Small intestine (tissue), 7 donors: ENCODE measurements around the gene DAPK1. TPM values are rescaled to one million over a fixed set of nuclear protein-coding genes. Genes with fewer than 3 reads are reported as not detected.

Experiments used
- DNase-seq, 2 donors: peaks; one replicate each; pipeline versions ENCODE4 v3.0.0 to v3.0.0-alpha.2; 2013
- FAIRE-seq: peaks from 2 replicates; lab custom pipeline; 2012; peaks lifted over from hg19 to GRCh38; lab: Jason Lieb, UNC
- H3K27ac ChIP-seq, 3 donors: one replicate each; pipeline ENCODE4 v1.5.1; 2013; ENCODE audit warnings: low read length in 2 of 3, mild to moderate bottlenecking in 2 of 3, control low read depth in 1 of 3, inconsistent platforms in 1 of 3, low read depth in 1 of 3, moderate library complexity in 1 of 3
- H3K27me3 ChIP-seq, 3 donors: one replicate each; pipeline ENCODE4 v1.6.1; 2013; ENCODE audit warnings: low read length in 3 of 3, inconsistent platforms in 1 of 3; ENCODE audit not compliant: control insufficient read depth in 3 of 3, insufficient read depth in 3 of 3
- H3K36me3 ChIP-seq, 3 donors: one replicate each; pipeline ENCODE4 v1.6.1; 2013; ENCODE audit warnings: low read length in 3 of 3, inconsistent platforms in 1 of 3, low read depth in 1 of 3, mild to moderate bottlenecking in 1 of 3, moderate library complexity in 1 of 3; ENCODE audit not compliant: control insufficient read depth in 3 of 3, insufficient read depth in 2 of 3
- H3K4me1 ChIP-seq, 3 donors: one replicate each; pipeline ENCODE4 v1.6.1; 2013; ENCODE audit warnings: low read length in 2 of 3, inconsistent platforms in 1 of 3, low read depth in 1 of 3, mild to moderate bottlenecking in 1 of 3, moderate library complexity in 1 of 3; ENCODE audit not compliant: control insufficient read depth in 3 of 3, insufficient read depth in 2 of 3
- H3K4me3 ChIP-seq, 3 donors: one replicate each; pipeline ENCODE4 v1.5.1; 2013; ENCODE audit warnings: low read length in 3 of 3, control low read depth in 1 of 3, inconsistent platforms in 1 of 3, low read depth in 1 of 3, mild to moderate bottlenecking in 1 of 3, moderate library complexity in 1 of 3
- H3K9me3 ChIP-seq, 2 donors: one replicate each; pipeline ENCODE4 v1.6.1; 2013; ENCODE audit warnings: low read depth in 1 of 2, low read length in 1 of 2; ENCODE audit not compliant: control insufficient read depth in 2 of 2, insufficient read depth in 1 of 2
- WGBS, 3 donors: extraction: QIAGEN DNeasy Blood & Tissue Kit; methylation state at CpG; one replicate each; pipeline ENCODE4 v1.1.7; 2013; 5-methylcytosine and 5-hydroxymethylcytosine counted together
- polyA plus RNA-seq, 4 donors: library from polyadenylated mRNA; stranded (reverse) in 3 of 4; unstranded in 1 of 4; fragments of 200-250 nt in 3 of 4; fragments of 120-200 nt in 1 of 4; gene quantifications; one replicate each; pipeline versions ENCODE4 v1.2.1 to v1.2.3, GENCODE V29; 2013
- donor health status: healthy with polysubstance abuse.
- donor health status: control.
- donor health status: control.
- donor health status: Bipolar disorder and iron deficiency.
- donor health status: healthy.

Gene DAPK1
- polyA plus RNA-seq, 4 donors = 6.8 to 21.7 (median 9.6) TPM

GRCh38 chr9:87602933-87603643, 105.4 kb downstream of the DAPK1 start:
- no peaks in the 10 kb centered on the region for H3K27me3 ChIP-seq
- H3K9me3 ChIP-seq = no peaks in the 10 kb centered on the region
- H3K4me3 ChIP-seq = no peak overlapping the region
- H3K27ac ChIP-seq = no peak overlapping the region
- H3K36me3 ChIP-seq = peaks cover 0 to 14% (median 2%) of the 10 kb centered on the region in 3 donors
- DNase-seq (no peak), FAIRE-seq (no peak)
- WGBS, 3 donors = 86 to 92% (median 90%) methylated on average over 9 of the region's 9 CpGs
- peaks cover 0 to 23% (median 2%) of the 10 kb centered on the region in 3 donors for H3K4me1 ChIP-seq

- no peaks in the 10 kb centered on the region for H3K27me3 ChIP-seq
Observed at GRCh38 chr9:87603854-87604490, 106.3 kb downstream of the DAPK1 start.

GRCh38 chr9:87604886-87605588, 107.4 kb downstream of the DAPK1 start:
- Histone ChIP-seq H3K9me3 (no peaks in the 10 kb centered on the region), H3K4me3 (no peak overlapping the region), H3K27ac (no peak overlapping the region), H3K36me3 (peaks cover 0 to 14% (median 2%) of the 10 kb centered on the region in 3 donors), H3K27me3 (no peaks in the 10 kb centered on the region), H3K4me1 (peaks cover 0 to 14% (median 2%) of the 10 kb centered on the region in 3 donors)
- DNase-seq (no peak), FAIRE-seq (no peak)
- WGBS, 3 donors = 87 to 90% (median 87%) methylated on average over 23 of the region's 23 CpGs

More at GRCh38 chr9:87603854-87604490, 106.3 kb downstream of the DAPK1 start:
- DNase-seq = no peak
- no peaks in the 10 kb centered on the region for H3K9me3 ChIP-seq
- peaks cover 0 to 14% (median 2%) of the 10 kb centered on the region in 3 donors for H3K36me3 ChIP-seq
- H3K27ac ChIP-seq = no peak overlapping the region
- no peak for FAIRE-seq
- WGBS, 3 donors = 68 to 78% (median 77%) methylated on average over 7 of the region's 7 CpGs
- peaks cover 0 to 15% (median 2%) of the 10 kb centered on the region in 3 donors for H3K4me1 ChIP-seq
- H3K4me3 ChIP-seq = no peak overlapping the region

- no peak for FAIRE-seq
- H3K9me3 ChIP-seq = no peaks in the 10 kb centered on the region
- H3K36me3 ChIP-seq = peaks cover 0 to 14% (median 2%) of the 10 kb centered on the region in 3 donors
- no peak overlapping the region for H3K27ac ChIP-seq
- H3K4me3 ChIP-seq = no peak overlapping the region
- 61 to 89% (median 80%) methylated on average over 10 of the region's 10 CpGs for WGBS, 3 donors
- H3K27me3 ChIP-seq = no peaks in the 10 kb centered on the region
- no peak for DNase-seq
- H3K4me1 ChIP-seq = peaks cover 0 to 8% (median 2%) of the 10 kb centered on the region in 3 donors
Observed at GRCh38 chr9:87605676-87606075, 108.0 kb downstream of the DAPK1 start.

GRCh38 chr9:87606841-87607521, 109.3 kb downstream of the DAPK1 start:
- FAIRE-seq (no peak), DNase-seq (no peak)
- Histone ChIP-seq H3K9me3 (no peaks in the 10 kb centered on the region), H3K4me1 (no peaks in the 10 kb centered on the region), H3K27ac (no peak overlapping the region), H3K27me3 (no peaks in the 10 kb centered on the region), H3K4me3 (no peak overlapping the region), H3K36me3 (peaks cover 0 to 11% (median 2%) of the 10 kb centered on the region in 3 donors)
- WGBS, 3 donors = 90 to 92% (median 92%) methylated on average over 3 of the region's 3 CpGs

- FAIRE-seq (no peak), DNase-seq (no peak)
- H3K36me3 ChIP-seq = peaks cover 0 to 11% (median 2%) of the 10 kb centered on the region in 3 donors
- no peak overlapping the region for H3K27ac ChIP-seq
- H3K4me3 ChIP-seq = no peak overlapping the region
- no peaks in the 10 kb centered on the region for H3K4me1 ChIP-seq
- no peaks in the 10 kb centered on the region for H3K27me3 ChIP-seq
- WGBS, 3 donors = 79 to 90% (median 84%) methylated on average over 2 to 3 of the region's 3 CpGs
- H3K9me3 ChIP-seq = no peaks in the 10 kb centered on the region
Observed at GRCh38 chr9:87607859-87608258, 110.2 kb downstream of the DAPK1 start.

GRCh38 chr9:87609002-87609401, 111.3 kb downstream of the DAPK1 start:
- Histone ChIP-seq H3K4me3 (no peak overlapping the region), H3K9me3 (no peaks in the 10 kb centered on the region), H3K27ac (no peak overlapping the region), H3K27me3 (no peaks in the 10 kb centered on the region), H3K36me3 (peaks cover 0 to 11% (median 2%) of the 10 kb centered on the region in 3 donors), H3K4me1 (no peaks in the 10 kb centered on the region)
- FAIRE-seq (no peak), DNase-seq (no peak)
- WGBS, 3 donors = 87 to 91% (median 88%) methylated on average over 11 of the region's 11 CpGs

GRCh38 chr9:87609486-87609885, 111.8 kb downstream of the DAPK1 start:
- no peak for DNase-seq
- Histone ChIP-seq H3K9me3 (no peaks in the 10 kb centered on the region), H3K27ac (no peak overlapping the region), H3K36me3 (peaks cover 0 to 11% (median 2%) of the 10 kb centered on the region in 3 donors), H3K4me3 (no peak overlapping the region), H3K27me3 (no peaks in the 10 kb centered on the region), H3K4me1 (no peaks in the 10 kb centered on the region)
- no peak for FAIRE-seq
- 84 to 89% (median 89%) methylated on average over 5 of the region's 5 CpGs for WGBS, 3 donors
